Neutrophil (primary cell): ENCODE measurements around the gene TBC1D4.

ENCODE experiments used
- H3K27ac ChIP-seq: fragments of 200-600 bp; sonication (generic); 2 replicates; pipeline ENCODE4 v1.5.1; 2016; ENCODE audit warnings: mild to moderate bottlenecking, moderate library complexity
- H3K27me3 ChIP-seq: fragments of 200-600 bp; sonication (generic); 2 replicates; pipeline ENCODE4 v1.6.0; 2016; ENCODE audit warnings: mild to moderate bottlenecking
- H3K36me3 ChIP-seq: fragments of 200-600 bp; sonication (generic); 2 replicates; pipeline ENCODE4 v1.5.1; 2017
- H3K4me1 ChIP-seq, 2 experiments: fragments of 200-600 bp in 1 of 2; sonication (generic) in 1 of 2; 1 replicate in 1 of 2; 2 replicates in 1 of 2; pipeline versions ENCODE4 v1.5.1 to v1.6.1; 2013 to 2016; ENCODE audit warnings: low read depth in 1 of 2, low read length in 1 of 2, mild to moderate bottlenecking in 1 of 2, moderate library complexity in 1 of 2; ENCODE audit not compliant: control insufficient read depth in 1 of 2, insufficient read depth in 1 of 2
- H3K4me3 ChIP-seq, 2 experiments: fragments of 200-600 bp in 1 of 2; sonication (generic) in 1 of 2; 1 replicate in 1 of 2; 2 replicates in 1 of 2; pipeline ENCODE4 v1.5.1; 2013 to 2016; ENCODE audit warnings: low read depth in 1 of 2, low read length in 1 of 2, mild to moderate bottlenecking in 1 of 2, moderate library complexity in 1 of 2
- H3K9me3 ChIP-seq: fragments of 200-600 bp; sonication (generic); 2 replicates; pipeline ENCODE4 v1.5.1; 2016
- CTCF ChIP-seq: fragments of 200-600 bp; sonication (generic); IDR thresholded peaks from 2 replicates; pipeline ENCODE4 v1.5.1; 2016; ENCODE audit warnings: antibody characterized with exemption

Gene TBC1D4

GRCh38 chr13:75407998-75408397 is 74.0 kb downstream of the TBC1D4 start:
- Histone ChIP-seq H3K4me1 (no peaks in the 10 kb centered on the region), H3K9me3 (no peaks in the 10 kb centered on the region), H3K27ac (no peak overlapping the region), H3K36me3 (no peaks in the 10 kb centered on the region), H3K4me3 (no peak overlapping the region), H3K27me3 (no peaks in the 10 kb centered on the region)
- no peak for TF ChIP-seq CTCF

DNA sequence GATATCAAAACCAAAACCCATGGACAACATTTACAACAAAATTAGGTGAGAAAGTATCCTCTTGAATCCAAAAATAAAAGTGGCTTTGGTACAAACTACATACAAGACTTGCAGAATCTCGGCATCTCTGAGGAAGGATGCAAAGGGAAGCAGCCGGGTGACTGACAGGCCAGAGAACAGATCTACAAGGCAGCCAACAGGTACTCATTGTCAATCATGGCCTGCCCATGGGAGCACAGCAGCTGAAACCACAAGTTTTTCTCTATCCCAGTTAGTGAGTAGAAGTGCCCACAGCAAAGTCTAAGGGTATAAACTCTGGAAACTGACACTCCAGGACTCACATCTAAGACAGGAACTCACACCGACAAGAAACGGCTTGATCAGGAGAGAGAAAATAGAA is 74.5 kb downstream of the TBC1D4 start:
- H3K36me3 ChIP-seq, result no peaks in the 10 kb centered on the region
- no peaks in the 10 kb centered on the region for H3K27me3 ChIP-seq
- no peak for TF ChIP-seq CTCF
- no peaks in the 10 kb centered on the region for H3K4me1 ChIP-seq
- no peak overlapping the region for H3K4me3 ChIP-seq
- no peaks in the 10 kb centered on the region for H3K9me3 ChIP-seq
- no peak overlapping the region for H3K27ac ChIP-seq

- no peaks in the 10 kb centered on the region for H3K4me1 ChIP-seq
- no peak for TF ChIP-seq CTCF
- no peak overlapping the region for H3K4me3 ChIP-seq
- H3K27ac ChIP-seq, result no peak overlapping the region
- H3K36me3 ChIP-seq, result no peaks in the 10 kb centered on the region
- H3K27me3 ChIP-seq, result no peaks in the 10 kb centered on the region
- H3K9me3 ChIP-seq, result no peaks in the 10 kb centered on the region
These were observed 75.8 kb downstream of the TBC1D4 start for GRCh38 chr13:75405976-75406703.

- no peaks in the 10 kb centered on the region for H3K9me3 ChIP-seq
- H3K27me3 ChIP-seq, result no peaks in the 10 kb centered on the region
- H3K4me1 ChIP-seq, result no peaks in the 10 kb centered on the region
- no peak for TF ChIP-seq CTCF
- H3K27ac ChIP-seq, result no peak overlapping the region
- no peaks in the 10 kb centered on the region for H3K36me3 ChIP-seq
- no peak overlapping the region for H3K4me3 ChIP-seq
These were observed 77.2 kb downstream of the TBC1D4 start for GRCh38 chr13:75404726-75405125.

GRCh38 chr13:75402787-75403186 is 79.2 kb downstream of the TBC1D4 start:
- H3K4me1 ChIP-seq, result no peaks in the 10 kb centered on the region
- H3K9me3 ChIP-seq, result no peaks in the 10 kb centered on the region
- no peak overlapping the region for H3K4me3 ChIP-seq
- H3K36me3 ChIP-seq, result no peaks in the 10 kb centered on the region
- H3K27me3 ChIP-seq, result no peaks in the 10 kb centered on the region
- H3K27ac ChIP-seq, result no peak overlapping the region
- TF ChIP-seq CTCF, result no peak
